Keratinocyte (primary cell): ENCODE data around the gene GLCE. TPM values are rescaled to one million over a fixed set of nuclear protein-coding genes. Genes with fewer than 3 reads are reported as not detected.

Experiments
- DNase-seq: peaks from one replicate; pipeline ENCODE4 v3.0.0-alpha.2; 2011; ENCODE audit warnings: low read depth, missing footprints, low spot score
- FAIRE-seq: peaks from 2 replicates; lab custom pipeline; 2011; peaks lifted over from hg19 to GRCh38; lab: Jason Lieb, UNC
- H2AFZ ChIP-seq: 2 replicates; pipeline ENCODE4 v1.6.0; 2012; ENCODE audit warnings: low read length, control low read depth, inconsistent platforms; ENCODE audit not compliant: control insufficient read depth
- H3K27ac ChIP-seq: 2 replicates; pipeline ENCODE4 v1.5.1; 2011; ENCODE audit warnings: low read length; ENCODE audit not compliant: control insufficient read depth, insufficient read depth
- H3K27me3 ChIP-seq: 3 replicates; pipeline ENCODE4 v1.6.0; 2011; ENCODE audit warnings: low read length; ENCODE audit not compliant: control insufficient read depth, insufficient read depth; ENCODE audit errors: extremely low read depth
- H3K36me3 ChIP-seq, 2 experiments: 2 replicates in 1 of 2; 3 replicates in 1 of 2; pipeline ENCODE4 v1.5.1; 2011; ENCODE audit warnings: low read length in 2 of 2, mild to moderate bottlenecking in 1 of 2; ENCODE audit not compliant: control insufficient read depth in 2 of 2, insufficient read depth in 2 of 2; ENCODE audit errors: extremely low read depth in 1 of 2
- H3K4me1 ChIP-seq: 3 replicates; pipeline ENCODE4 v1.5.1; 2011; ENCODE audit warnings: low read length; ENCODE audit not compliant: control insufficient read depth, insufficient read depth; ENCODE audit errors: extremely low read depth
- H3K4me2 ChIP-seq: 3 replicates; pipeline ENCODE4 v1.6.0; 2011; ENCODE audit warnings: low read depth, low read length; ENCODE audit not compliant: control insufficient read depth, insufficient read depth; ENCODE audit errors: extremely low read depth
- H3K4me3 ChIP-seq, 3 experiments: fragments of 200-600 bp in 1 of 3; sonication (generic) in 1 of 3; 2 replicates in 2 of 3; 3 replicates in 1 of 3; pipeline ENCODE4 v1.5.1; 2011 to 2016; ENCODE audit warnings: low read length in 3 of 3, mild to moderate bottlenecking in 3 of 3, control low read depth in 2 of 3, inconsistent platforms in 1 of 3, low read depth in 1 of 3, mixed read lengths in 1 of 3, mixed run types in 1 of 3, moderate library complexity in 1 of 3; ENCODE audit not compliant: control insufficient read depth in 2 of 3, insufficient read depth in 2 of 3; ENCODE audit errors: extremely low read depth in 1 of 3
- H3K79me2 ChIP-seq: 2 replicates; pipeline ENCODE4 v1.6.0; 2012; ENCODE audit warnings: low read length; ENCODE audit not compliant: control insufficient read depth, insufficient read depth
- H3K9ac ChIP-seq: 3 replicates; pipeline ENCODE4 v1.6.0; 2011; ENCODE audit warnings: low read length; ENCODE audit not compliant: control insufficient read depth, insufficient read depth; ENCODE audit errors: extremely low read depth
- H3K9me1 ChIP-seq: 3 replicates; pipeline ENCODE4 v1.6.0; 2011; ENCODE audit warnings: low read length; ENCODE audit not compliant: control insufficient read depth, insufficient read depth; ENCODE audit errors: extremely low read depth
- H3K9me3 ChIP-seq: 2 replicates; pipeline ENCODE4 v1.5.1; 2012; ENCODE audit warnings: low read depth, low read length; ENCODE audit not compliant: control insufficient read depth
- H4K20me1 ChIP-seq: 3 replicates; pipeline ENCODE4 v1.6.0; 2011; ENCODE audit warnings: low read length; ENCODE audit not compliant: control insufficient read depth, insufficient read depth; ENCODE audit errors: extremely low read depth
- CTCF ChIP-seq, 3 experiments: IDR thresholded peaks in 1 of 3; conservative IDR thresholded peaks in 1 of 3; optimal IDR thresholded peaks in 1 of 3; 2 replicates in 2 of 3; 3 replicates in 1 of 3; pipeline versions ENCODE3 to v1.5.1; 2011; ENCODE audit warnings: low read length in 3 of 3, mild to moderate bottlenecking in 3 of 3, moderate library complexity in 2 of 3, control low read depth in 1 of 3, inconsistent platforms in 1 of 3; ENCODE audit not compliant: insufficient read depth in 2 of 3; ENCODE audit errors: extremely low read depth in 1 of 3
- EZH2 ChIP-seq: IDR thresholded peaks from one replicate; pipeline ENCODE4 v1.6.1; 2012; ENCODE audit warnings: inconsistent platforms, mild to moderate bottlenecking, low read length, moderate library complexity
- dilution Hi-C: fragments of 300-500 bp; cut with MboI; formaldehyde crosslinking; loops from one replicate; pipeline ENCODE4 v1.7.0; 2020; ENCODE audit warnings: low sequenced_read_pairs; ENCODE audit not compliant: extremely low pct_ligation_motif_present
- polyA plus RNA-seq, 5 experiments: library from polyadenylated mRNA; depleted of rRNA in 3 of 5; stranded (reverse) in 3 of 5; stranded (forward) in 1 of 5; unstranded in 1 of 5; fragments of >200 nt; gene quantifications; 1 replicate in 1 of 5; 2 replicates in 3 of 5; 3 replicates in 1 of 5; pipeline versions ENCODE4 v1.2.1 to v1.2.3, GENCODE V29; 2011 to 2012; ENCODE audit warnings: missing spikeins in 2 of 5, low read depth in 1 of 5, low replicate concordance in 1 of 5

The GLCE gene
- polyA plus RNA-seq, 1 donor (not counting 4 experiments of a cell fraction or from before 2014, with no cell fraction given) = 16.3 TPM

- FAIRE-seq (no peak), DNase-seq (no peak)
- Histone ChIP-seq H3K27me3 (peaks cover 18% of the 10 kb centered on the region), H3K9ac (no peak overlapping the region), H2AFZ (no peak overlapping the region), H3K9me1 (no peaks in the 10 kb centered on the region), H3K4me2 (no peak overlapping the region), H3K79me2 (no peaks in the 10 kb centered on the region), H3K4me1 (peaks cover 12% of the 10 kb centered on the region), H3K4me3 (no peak overlapping the region), H4K20me1 (no peaks in the 10 kb centered on the region), H3K36me3 (no peaks in the 10 kb centered on the region), H3K9me3 (no peaks in the 10 kb centered on the region), H3K27ac (no peak overlapping the region)
- dilution Hi-C loops = no loop called here
- TF ChIP-seq CTCF (optimal IDR thresholded peaks at IDR 0.05 in 1 of 3, IDR thresholded peaks at IDR 0.05 in 1 of 3, conservative IDR thresholded peaks at IDR 0.05 in 1 of 3; ENCODE audit: extremely low read depth in 1 of 3, insufficient read depth in 2 of 3, low read length in 3 of 3) (no peak), EZH2 (no peak)
Observed at GRCh38 chr15:69292826-69293420, 132.5 kb downstream of the GLCE start.

GRCh38 chr15:69293741-69294615 lies 133.5 kb downstream of the GLCE start:
- H3K36me3 ChIP-seq = no peaks in the 10 kb centered on the region
- TF ChIP-seq EZH2 (no peak), CTCF (optimal IDR thresholded peaks at IDR 0.05 in 1 of 3, IDR thresholded peaks at IDR 0.05 in 1 of 3, conservative IDR thresholded peaks at IDR 0.05 in 1 of 3; ENCODE audit: extremely low read depth in 1 of 3, insufficient read depth in 2 of 3, low read length in 3 of 3) (no peak)
- H3K4me1 ChIP-seq = peaks cover 8% of the 10 kb centered on the region
- dilution Hi-C loops = no loop called here
- no peak overlapping the region for H3K4me2 ChIP-seq
- peaks cover 28% of the 10 kb centered on the region for H3K27me3 ChIP-seq
- no peaks in the 10 kb centered on the region for H3K9me3 ChIP-seq
- no peaks in the 10 kb centered on the region for H4K20me1 ChIP-seq
- H3K27ac ChIP-seq = no peak overlapping the region
- FAIRE-seq (no peak), DNase-seq (no peak)
- no peaks in the 10 kb centered on the region for H3K9me1 ChIP-seq
- H2AFZ ChIP-seq = no peak overlapping the region
- no peaks in the 10 kb centered on the region for H3K79me2 ChIP-seq
- H3K9ac ChIP-seq = no peak overlapping the region
- H3K4me3 ChIP-seq = no peak overlapping the region
